Measurements from ENCODE around the gene GFOD2. TPM values are rescaled to one million over a fixed set of nuclear protein-coding genes. Genes with fewer than 3 reads are reported as not detected.

The GFOD2 gene
- total RNA-seq, 1 donor from 2014 or later = 32.7 TPM

GRCh38 chr16:67677712-67678111 is 41.4 kb downstream of the GFOD2 start:
- TF ChIP-seq POLR2AphosphoS5 (IDR thresholded peaks at IDR 0.05; ENCODE audit: insufficient read depth in 1 of 2, low read depth in 1 of 2) (no peak), POLR2A (IDR thresholded peaks at IDR 0.05) (no peak), CTCF (IDR thresholded peaks at IDR 0.05) (no peak)
- Histone ChIP-seq H3K27ac (no peak overlapping the region), H3K36me3 (peaks cover 0 to 11% of the 10 kb centered on the region in 2 donors), H3K9me3 (no peaks in the 10 kb centered on the region), H3K4me1 (peaks cover 58% of the 10 kb centered on the region), H3K27me3 (no peaks in the 10 kb centered on the region), H3K4me3 (no peak overlapping the region)
- DNase-seq (ENCODE audit: extremely low spot score in 2 of 2) = no peak
- intact Hi-C loops (cut with DNase I) = no loop called here

- no peaks in the 10 kb centered on the region for H3K9me3 ChIP-seq
- no peak for TF ChIP-seq POLR2AphosphoS5 (IDR thresholded peaks at IDR 0.05; ENCODE audit: insufficient read depth in 1 of 2, low read depth in 1 of 2)
- TF ChIP-seq POLR2A (IDR thresholded peaks at IDR 0.05) = no peak
- TF ChIP-seq CTCF (IDR thresholded peaks at IDR 0.05) = no peak
- peak overlapping the region; percentile 21 for H3K27ac ChIP-seq
- H3K27me3 ChIP-seq = no peaks in the 10 kb centered on the region
- H3K36me3 ChIP-seq = peaks cover 0 to 11% of the 10 kb centered on the region in 2 donors
- DNase-seq (ENCODE audit: extremely low spot score in 2 of 2) = no peak
- H3K4me3 ChIP-seq = no peak overlapping the region
- peaks cover 61% of the 10 kb centered on the region for H3K4me1 ChIP-seq
- intact Hi-C loops (cut with DNase I) = no loop called here
These were observed 42.2 kb downstream of the GFOD2 start for GRCh38 chr16:67676939-67677338.

GRCh38 chr16:67676516-67676915 is 42.6 kb downstream of the GFOD2 start:
- peaks cover 0 to 11% of the 10 kb centered on the region in 2 donors for H3K36me3 ChIP-seq
- no peaks in the 10 kb centered on the region for H3K9me3 ChIP-seq
- DNase-seq (ENCODE audit: extremely low spot score in 2 of 2) = no peak
- intact Hi-C loops (cut with DNase I) = no loop called here
- no peak overlapping the region for H3K4me3 ChIP-seq
- no peaks in the 10 kb centered on the region for H3K27me3 ChIP-seq
- peak overlapping the region; percentile 21 for H3K27ac ChIP-seq
- H3K4me1 ChIP-seq = peaks cover 61% of the 10 kb centered on the region
- TF ChIP-seq CTCF (IDR thresholded peaks at IDR 0.05) (no peak), POLR2AphosphoS5 (IDR thresholded peaks at IDR 0.05; ENCODE audit: insufficient read depth in 1 of 2, low read depth in 1 of 2) (no peak), POLR2A (IDR thresholded peaks at IDR 0.05) (no peak)

- peaks cover 61% of the 10 kb centered on the region for H3K4me1 ChIP-seq
- no peak overlapping the region for H3K27ac ChIP-seq
- peaks cover 0 to 11% of the 10 kb centered on the region in 2 donors for H3K36me3 ChIP-seq
- intact Hi-C loops (cut with DNase I) = no loop called here
- no peaks in the 10 kb centered on the region for H3K27me3 ChIP-seq
- DNase-seq (ENCODE audit: extremely low spot score in 2 of 2) = no peak
- TF ChIP-seq CTCF (IDR thresholded peaks at IDR 0.05) (no peak), POLR2A (IDR thresholded peaks at IDR 0.05) (no peak), POLR2AphosphoS5 (IDR thresholded peaks at IDR 0.05; ENCODE audit: insufficient read depth in 1 of 2, low read depth in 1 of 2) (no peak)
- H3K4me3 ChIP-seq = no peak overlapping the region
- no peaks in the 10 kb centered on the region for H3K9me3 ChIP-seq
These were observed 43.1 kb downstream of the GFOD2 start for GRCh38 chr16:67675999-67676398.

GRCh38 chr16:67675579-67675935 is 43.6 kb downstream of the GFOD2 start:
- no peak overlapping the region for H3K27ac ChIP-seq

More at GRCh38 chr16:67675579-67675935, 43.6 kb downstream of the GFOD2 start:
- DNase-seq (ENCODE audit: extremely low spot score in 2 of 2) = no peak
- H3K9me3 ChIP-seq = no peaks in the 10 kb centered on the region
- no peak overlapping the region for H3K4me3 ChIP-seq
- peaks cover 0 to 8% of the 10 kb centered on the region in 2 donors for H3K36me3 ChIP-seq
- intact Hi-C loops (cut with DNase I) = no loop called here
- H3K4me1 ChIP-seq = peaks cover 61% of the 10 kb centered on the region
- TF ChIP-seq POLR2A (IDR thresholded peaks at IDR 0.05) (no peak), CTCF (IDR thresholded peaks at IDR 0.05) (no peak), POLR2AphosphoS5 (IDR thresholded peaks at IDR 0.05; ENCODE audit: insufficient read depth in 1 of 2, low read depth in 1 of 2) (no peak)
- H3K27me3 ChIP-seq = no peaks in the 10 kb centered on the region

All from vagina (tissue), 2 donors.